Adrenal gland (tissue), 12 donors: ENCODE data around the gene CCDC192. TPM values are rescaled to one million over a fixed set of nuclear protein-coding genes. Genes with fewer than 3 reads are reported as not detected.

ENCODE experiments used
- DNase-seq, 7 donors: peaks; one replicate each; pipeline ENCODE4 v3.0.0-alpha.2; 2019 to 2020
- H3K27ac ChIP-seq, 5 donors: fragments of 200-600 bp; sonication (generic) in 4 of 5; 1 replicate in 3 of 5; 2 replicates in 2 of 5; pipeline versions ENCODE4 v1.5.1 to v1.8.0; 2016 to 2020; ENCODE audit warnings: mild to moderate bottlenecking in 1 of 5
- H3K27me3 ChIP-seq: fragments of 200-600 bp; 2 replicates; pipeline ENCODE4 v1.8.0; 2021
- H3K36me3 ChIP-seq, 2 donors: fragments of 200-600 bp; replicated peaks in 1 of 2; 1 replicate in 1 of 2; 2 replicates in 1 of 2; pipeline versions ENCODE4 v1.5.1 to v1.8.0; 2018 to 2022
- H3K4me1 ChIP-seq, 2 donors: fragments of 200-600 bp; replicated peaks in 1 of 2; 1 replicate in 1 of 2; 2 replicates in 1 of 2; pipeline versions ENCODE4 v1.5.1 to v1.8.0; 2018 to 2021
- H3K4me3 ChIP-seq, 4 donors: fragments of 200-600 bp; sonication (generic) in 3 of 4; one replicate each; pipeline ENCODE4 v1.5.1; 2016 to 2018
- H3K9me3 ChIP-seq, 3 donors: fragments of 200-600 bp; sonication (generic) in 1 of 3; replicated peaks in 1 of 3; 1 replicate in 2 of 3; 2 replicates in 1 of 3; pipeline versions ENCODE4 v1.5.1 to v1.8.0; 2016 to 2021
- CTCF ChIP-seq, 6 experiments: fragments of 450-650 bp in 4 of 6; fragments of 200-600 bp in 2 of 6; sonication (generic) in 1 of 6; IDR thresholded peaks; 1 replicate in 5 of 6; 2 replicates in 1 of 6; pipeline versions ENCODE4 v1.5.1 to v1.8.0; 2016 to 2021; ENCODE audit warnings: antibody characterized with exemption in 6 of 6, mild to moderate bottlenecking in 2 of 6, moderate library complexity in 1 of 6
- POLR2A ChIP-seq, 2 donors: fragments of 450-650 bp; IDR thresholded peaks; one replicate each; pipeline ENCODE4 v1.6.1; 2017; ENCODE audit warnings: antibody characterized with exemption in 2 of 2, mild to moderate bottlenecking in 2 of 2, moderate library complexity in 1 of 2
- WGBS, 4 donors: extraction: QIAGEN DNeasy Blood & Tissue Kit in 2 of 4; methylation state at CpG; one replicate each; pipeline versions ENCODE4 v1.1.5 to v1.1.7; 2013 to 2017; 5-methylcytosine and 5-hydroxymethylcytosine counted together
- intact Hi-C, 2 donors: fragments of 100-400 bp; cut with DNase I; formaldehyde crosslinking; loops; one replicate each; pipeline versions ENCODE4 v1.14.1 to v1.15.0; 2022 to 2023
- polyA plus RNA-seq, 3 donors: library from polyadenylated mRNA; stranded (reverse); fragments of 200-250 nt in 2 of 3; fragments of 350-450 nt in 1 of 3; fragmentation: Illumina TruSeq in 1 of 3; extraction: RNeasy Lipid Tissue Mini Kit (QIAGEN cat#74804) in 1 of 3; gene quantifications; one replicate each; pipeline ENCODE4 v1.2.3, GENCODE V29; 2013 to 2014
- total RNA-seq, 9 donors: library from RNA; depleted of rRNA in 4 of 9; stranded (reverse); fragments of >200 nt in 4 of 9; fragments of 120-200 nt in 1 of 9; fragmentation: NEBNext Ultra II Directional in 1 of 9; extraction: Animal tissue kit (Norgen Biotek cat#: 25700) in 1 of 9; gene quantifications; one replicate each; pipeline versions ENCODE4 v1.1.0 to v1.2.4, GENCODE V29; 2013 to 2023
- donor health status: healthy with polysubstance abuse.
- donor health status: Bipolar disorder and iron deficiency.
- donor health status: DM: yes; HTN: yes; CAD: no.
- donor health status: DM: no; HTN: no; CAD: no.
- donor health status: DM: no; HTN: no; CAD: no.
- donor health status: DM: yes; HTN: yes; CAD: no.

The CCDC192 gene
- total and polyA plus RNA-seq, 12 donors, result 0.35 to 0.56 (median 0.46) TPM; not detected in 8

- intact Hi-C loops, result loop anchor here in 1 of 2 donors (10.0 kb wide), 1 partner anchor 98 kb away; no protein-coding TSS in a partner anchor
- Histone ChIP-seq H3K9me3 (no peaks in the 10 kb centered on the region), H3K4me3 (no peak overlapping the region), H3K27ac (peak overlapping the region; percentile 44 to 78 (median 74)), H3K27me3 (no peaks in the 10 kb centered on the region), H3K4me1 (peaks cover 30 to 49% of the 10 kb centered on the region in 2 donors), H3K36me3 (no peaks in the 10 kb centered on the region)
- no peak for TF ChIP-seq POLR2A (IDR thresholded peaks at IDR 0.05)
- TF ChIP-seq CTCF (IDR thresholded peaks at IDR 0.05), result no peak
- no peak for DNase-seq
Observed at GRCh38 chr5:127863161-127863560, 160.0 kb downstream of the CCDC192 start.

DNA sequence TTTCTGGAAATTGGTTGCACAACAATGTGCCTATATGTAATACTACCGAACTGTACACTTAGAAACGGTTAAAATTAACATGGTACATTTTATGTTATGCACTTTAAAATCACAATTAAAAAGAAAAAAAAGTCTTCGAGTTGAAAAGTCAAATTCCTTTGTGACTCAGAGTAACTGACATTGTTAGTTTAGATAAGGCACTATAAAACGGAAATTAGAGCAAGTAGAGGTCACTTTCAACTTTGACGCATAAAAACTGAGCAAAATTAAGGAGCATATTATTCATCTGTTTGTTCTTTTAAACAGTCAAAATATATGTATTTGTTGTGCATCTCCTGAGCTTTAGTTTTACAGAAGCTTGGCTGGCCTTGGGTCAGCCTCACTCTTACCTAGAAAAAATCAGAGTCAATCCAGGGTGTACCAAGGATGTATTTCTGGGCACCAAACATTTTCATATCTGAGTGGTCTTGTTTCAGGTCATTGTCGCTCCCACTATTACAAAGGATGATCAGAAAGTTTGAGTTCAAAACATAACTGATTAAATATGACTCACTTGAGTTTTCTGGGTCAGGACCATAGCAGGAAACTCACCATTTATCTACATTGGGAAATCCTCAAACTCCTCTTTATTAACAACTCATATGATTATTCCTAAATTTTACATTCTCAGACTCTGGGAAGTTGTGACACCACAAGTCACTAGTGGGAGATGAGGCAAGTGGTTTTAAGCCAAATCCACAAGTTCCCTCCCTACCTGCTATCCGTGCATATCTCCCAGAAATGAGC lies 160.6 kb downstream of the CCDC192 start:
- TF ChIP-seq POLR2A (IDR thresholded peaks at IDR 0.05) (no peak), CTCF (IDR thresholded peaks at IDR 0.05) (no peak)

GRCh38 chr5:127864511-127864910 lies 161.3 kb downstream of the CCDC192 start:
- intact Hi-C loops, result loop anchor here in 1 of 2 donors (10.0 kb wide), 1 partner anchor 100 kb away; no protein-coding TSS in a partner anchor
- no peak overlapping the region for H3K4me3 ChIP-seq
- peaks cover 30 to 44% of the 10 kb centered on the region in 2 donors for H3K4me1 ChIP-seq
- DNase-seq, result no peak
- H3K27me3 ChIP-seq, result no peaks in the 10 kb centered on the region
- WGBS, 4 donors, result 88 to 96% (median 91%) methylated on average over 1 of the region's 1 CpG
- TF ChIP-seq POLR2A (IDR thresholded peaks at IDR 0.05), result no peak
- TF ChIP-seq CTCF (IDR thresholded peaks at IDR 0.05), result no peak
- H3K27ac ChIP-seq, result peak overlapping the region; percentile 44 to 80 (median 76)
- no peaks in the 10 kb centered on the region for H3K36me3 ChIP-seq
- H3K9me3 ChIP-seq, result no peaks in the 10 kb centered on the region

More for the DNA sequence above, 160.6 kb downstream of the CCDC192 start:
- Histone ChIP-seq H3K4me3 (no peak overlapping the region), H3K27ac (peak overlapping the region; percentile 44 to 80 (median 76)), H3K36me3 (no peaks in the 10 kb centered on the region), H3K4me1 (peaks cover 30 to 44% of the 10 kb centered on the region in 2 donors), H3K9me3 (no peaks in the 10 kb centered on the region), H3K27me3 (no peaks in the 10 kb centered on the region)
- WGBS, 4 donors, result 26 to 37% (median 31%) methylated on average over 7 of the region's 7 CpGs
- intact Hi-C loops, result loop anchor here in 1 of 2 donors (10.0 kb wide), 1 partner anchor 99 kb away; no protein-coding TSS in a partner anchor
- no peak for DNase-seq

GRCh38 chr5:127865273-127865672 lies 162.1 kb downstream of the CCDC192 start:
- 48 to 64% (median 53%) methylated on average over 1 of the region's 1 CpG for WGBS, 4 donors
- no peak for DNase-seq
- no peaks in the 10 kb centered on the region for H3K9me3 ChIP-seq
- TF ChIP-seq POLR2A (IDR thresholded peaks at IDR 0.05), result no peak
- H3K36me3 ChIP-seq, result no peaks in the 10 kb centered on the region
- intact Hi-C loops, result loop anchor here in 1 of 2 donors (10.0 kb wide), 1 partner anchor 100 kb away; no protein-coding TSS in a partner anchor
- peak overlapping the region in 2 of 5 donors; percentile 48 to 76 for H3K27ac ChIP-seq
- H3K4me1 ChIP-seq, result peaks cover 30 to 45% of the 10 kb centered on the region in 2 donors
- no peak overlapping the region for H3K4me3 ChIP-seq
- no peaks in the 10 kb centered on the region for H3K27me3 ChIP-seq
